Chondrocyte (in vitro differentiated cells): ENCODE results near the gene ADGRA1. TPM values are rescaled to one million over a fixed set of nuclear protein-coding genes. Genes with fewer than 3 reads are reported as not detected.

Experiments
- DNase-seq: peaks from one replicate; pipeline ENCODE4 v3.0.0; 2021; ENCODE audit warnings: mixed read lengths, low spot score
- H3K27ac Mint-ChIP-seq: one replicate; pipeline ENCODE4 v1.8.0; 2021; ENCODE audit warnings: mild to moderate bottlenecking, moderate library complexity, mixed read lengths; ENCODE audit not compliant: unreplicated experiment
- H3K27me3 Mint-ChIP-seq: 2 replicates; pipeline ENCODE4 v1.8.0; 2021; ENCODE audit warnings: low read depth, mixed read lengths
- H3K36me3 Mint-ChIP-seq: 2 replicates; pipeline ENCODE4 v1.8.0; 2021; ENCODE audit warnings: low read depth, mixed read lengths
- H3K4me1 Mint-ChIP-seq: 2 replicates; pipeline ENCODE4 v1.8.0; 2021; ENCODE audit warnings: low read depth, mild to moderate bottlenecking, mixed read lengths
- H3K4me3 Mint-ChIP-seq: one replicate; pipeline ENCODE4 v1.8.0; 2021; ENCODE audit warnings: mild to moderate bottlenecking, moderate library complexity, mixed read lengths; ENCODE audit not compliant: unreplicated experiment
- H3K9me3 Mint-ChIP-seq: 2 replicates; pipeline ENCODE4 v1.8.0; 2021; ENCODE audit warnings: low read depth, mixed read lengths
- CTCF ChIP-seq: fragments of 200-600 bp; sonication (generic); IDR thresholded peaks from 2 replicates; pipeline ENCODE4 v1.5.0; 2021; ENCODE audit warnings: antibody characterized with exemption, mild to moderate bottlenecking, moderate library complexity
- total RNA-seq: library from RNA; stranded (reverse); gene quantifications from 3 replicates; pipeline ENCODE4 v1.2.1, GENCODE V29; 2021

ADGRA1 gene
- total RNA-seq, 1 donor from 2014 or later, result not detected

GRCh38 chr10:133056651-133057178 lies 31.0 kb upstream of the ADGRA1 start:
- Mint-ChIP-seq H3K9me3 (no peaks in the 10 kb centered on the region), H3K36me3 (no peaks in the 10 kb centered on the region), H3K4me3 (no peak overlapping the region), H3K27ac (no peak overlapping the region), H3K4me1 (no peaks in the 10 kb centered on the region), H3K27me3 (peaks cover 7% of the 10 kb centered on the region)
- DNase-seq, result no peak
- TF ChIP-seq CTCF, result no peak

GRCh38 chr10:133058331-133059092 lies 29.2 kb upstream of the ADGRA1 start:
- no peaks in the 10 kb centered on the region for H3K9me3 Mint-ChIP-seq
- peaks cover 7% of the 10 kb centered on the region for H3K27me3 Mint-ChIP-seq
- H3K4me1 Mint-ChIP-seq, result no peaks in the 10 kb centered on the region
- TF ChIP-seq CTCF, result no peak
- DNase-seq, result no peak
- H3K4me3 Mint-ChIP-seq, result no peak overlapping the region
- H3K27ac Mint-ChIP-seq, result no peak overlapping the region
- H3K36me3 Mint-ChIP-seq, result no peaks in the 10 kb centered on the region

GRCh38 chr10:133059093-133059470 lies 28.6 kb upstream of the ADGRA1 start:
- H3K4me1 Mint-ChIP-seq, result no peaks in the 10 kb centered on the region
- H3K4me3 Mint-ChIP-seq, result no peak overlapping the region
- TF ChIP-seq CTCF, result no peak
- H3K27me3 Mint-ChIP-seq, result peaks cover 7% of the 10 kb centered on the region
- DNase-seq, result no peak
- H3K27ac Mint-ChIP-seq, result no peak overlapping the region
- no peaks in the 10 kb centered on the region for H3K9me3 Mint-ChIP-seq
- H3K36me3 Mint-ChIP-seq, result no peaks in the 10 kb centered on the region

- H3K27me3 Mint-ChIP-seq, result peaks cover 7% of the 10 kb centered on the region
- no peaks in the 10 kb centered on the region for H3K4me1 Mint-ChIP-seq
- no peak for DNase-seq
- no peak overlapping the region for H3K27ac Mint-ChIP-seq
- no peak for TF ChIP-seq CTCF
- H3K4me3 Mint-ChIP-seq, result no peak overlapping the region
- no peaks in the 10 kb centered on the region for H3K36me3 Mint-ChIP-seq
- no peaks in the 10 kb centered on the region for H3K9me3 Mint-ChIP-seq
Measured at GRCh38 chr10:133059571-133059970, 28.2 kb upstream of the ADGRA1 start.

GRCh38 chr10:133060022-133060421 lies 27.7 kb upstream of the ADGRA1 start:
- H3K4me3 Mint-ChIP-seq, result no peak overlapping the region
- H3K9me3 Mint-ChIP-seq, result no peaks in the 10 kb centered on the region
- DNase-seq, result no peak
- no peaks in the 10 kb centered on the region for H3K4me1 Mint-ChIP-seq
- no peak for TF ChIP-seq CTCF
- peaks cover 7% of the 10 kb centered on the region for H3K27me3 Mint-ChIP-seq
- H3K27ac Mint-ChIP-seq, result no peak overlapping the region
- H3K36me3 Mint-ChIP-seq, result no peaks in the 10 kb centered on the region
